Natural killer cell (primary cell): ENCODE measurements around the gene NAV2. TPM values are rescaled to one million over a fixed set of nuclear protein-coding genes. Genes with fewer than 3 reads are reported as not detected.
A peak's percentile ranks its signal among the peaks of the same experiment; 100 is the strongest.

ENCODE experiments used
- ATAC-seq, 3 donors: fragments of 150-1000 bp in 2 of 3; fragments of 200-7000 bp in 1 of 3; cut with Tn5 transposase; 1 replicate in 1 of 3; 2 replicates in 2 of 3; pipeline ENCODE4 v1.10.0; 2021; ENCODE audit warnings: mild to moderate bottlenecking in 2 of 3, moderate library complexity in 2 of 3
- DNase-seq, 2 donors: peaks; one replicate each; pipeline versions ENCODE4 v3.0.0 to v3.0.0-alpha.2; 2013 to 2021; ENCODE audit warnings: mixed read lengths in 1 of 2
- H3K27ac ChIP-seq: one replicate; pipeline ENCODE4 v1.5.1; 2013; ENCODE audit warnings: mild to moderate bottlenecking, low read length
- H3K27me3 ChIP-seq: one replicate; pipeline ENCODE4 v1.6.1; 2013; ENCODE audit warnings: low read length; ENCODE audit not compliant: control insufficient read depth, insufficient read depth
- H3K36me3 ChIP-seq: one replicate; pipeline ENCODE4 v1.6.1; 2013; ENCODE audit warnings: low read length; ENCODE audit not compliant: control insufficient read depth, insufficient read depth
- H3K4me1 ChIP-seq: one replicate; pipeline ENCODE4 v1.6.1; 2013; ENCODE audit warnings: low read length; ENCODE audit not compliant: control insufficient read depth, insufficient read depth
- H3K4me3 ChIP-seq: one replicate; pipeline ENCODE4 v1.5.1; 2013; ENCODE audit warnings: low read length
- H3K9me3 ChIP-seq: one replicate; pipeline ENCODE4 v1.6.1; 2013; ENCODE audit warnings: low read length; ENCODE audit not compliant: control insufficient read depth, insufficient read depth
- H3K27ac Mint-ChIP-seq, 2 donors: one replicate each; pipeline ENCODE4 v1.8.0; 2022; ENCODE audit warnings: mild to moderate bottlenecking in 2 of 2, mixed read lengths in 2 of 2, moderate library complexity in 1 of 2
- H3K27me3 Mint-ChIP-seq, 2 donors: one replicate each; pipeline ENCODE4 v1.8.0; 2022; ENCODE audit warnings: low read depth in 2 of 2, mixed read lengths in 2 of 2
- H3K36me3 Mint-ChIP-seq: one replicate; pipeline ENCODE4 v1.8.0; 2022; ENCODE audit warnings: mixed read lengths
- H3K4me1 Mint-ChIP-seq, 2 donors: one replicate each; pipeline ENCODE4 v1.8.0; 2022; ENCODE audit warnings: mixed read lengths in 2 of 2
- H3K4me3 Mint-ChIP-seq: one replicate; pipeline ENCODE4 v1.8.0; 2022; ENCODE audit warnings: mild to moderate bottlenecking, moderate library complexity, mixed read lengths
- H3K9me3 Mint-ChIP-seq, 2 donors: one replicate each; pipeline ENCODE4 v1.8.0; 2022; ENCODE audit warnings: mixed read lengths in 2 of 2
- WGBS: methylation state at CpG from one replicate; pipeline ENCODE4 v1.1.7; 2013; ENCODE audit warnings: missing lambda C conversion rate; ENCODE audit not compliant: insufficient coverage; 5-methylcytosine and 5-hydroxymethylcytosine counted together
- intact Hi-C: fragments of 100-400 bp; cut with micrococcal nuclease; formaldehyde crosslinking; loops from one replicate; pipeline ENCODE4 v1.14.2; 2022
- total RNA-seq, 4 donors: library from RNA; stranded (reverse); fragments of 120-200 nt in 1 of 4; gene quantifications; one replicate each; pipeline versions ENCODE4 v1.2.3 to v1.2.4, GENCODE V29; 2013 to 2022
- TF ChIP-seq, protein P1 (sequence below): fragments of 200-600 bp; IDR thresholded peaks from one replicate; pipeline ENCODE4 v1.8.0; 2022; ENCODE audit warnings: antibody characterized with exemption

NAV2 gene
- total RNA-seq, 3 donors from 2014 or later (not counting 1 experiment from before 2014, with no cell fraction given): 0.14 to 1.6 (median 0.43) TPM

DNA sequence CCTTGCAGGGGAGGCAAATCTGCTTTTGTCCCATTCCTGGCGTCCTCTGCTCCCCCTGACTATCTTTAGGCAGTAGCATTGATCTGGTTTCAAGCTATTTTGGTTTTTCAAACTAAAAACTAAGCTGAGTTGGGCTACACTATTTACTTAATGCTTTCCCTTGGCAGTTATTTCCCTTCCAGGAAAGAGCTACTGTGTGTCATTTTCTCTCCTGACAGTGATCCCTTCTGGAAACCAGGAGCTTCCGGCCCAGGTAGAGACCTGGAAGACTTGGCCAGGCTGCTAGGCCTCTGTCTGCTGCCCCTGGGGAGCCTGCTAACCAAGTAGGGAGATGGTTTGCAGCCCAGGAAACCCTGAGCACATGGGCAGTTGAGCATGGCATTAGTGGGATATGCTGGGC lies 35.0 kb downstream of the NAV2 start:
- Histone ChIP-seq H3K9me3 (no peaks in the 10 kb centered on the region), H3K27me3 (no peaks in the 10 kb centered on the region), H3K36me3 (no peaks in the 10 kb centered on the region), H3K4me3 (no peak overlapping the region), H3K27ac (no peak overlapping the region), H3K4me1 (no peaks in the 10 kb centered on the region)
- Mint-ChIP-seq H3K4me1 (no peaks in the 10 kb centered on the region), H3K4me3 (no peak overlapping the region), H3K36me3 (no peaks in the 10 kb centered on the region), H3K27me3 (peaks cover 0 to 8% of the 10 kb centered on the region in 2 donors), H3K27ac (no peak overlapping the region), H3K9me3 (no peaks in the 10 kb centered on the region)
- intact Hi-C loops: no loop called here
- TF ChIP-seq, protein P1, sequence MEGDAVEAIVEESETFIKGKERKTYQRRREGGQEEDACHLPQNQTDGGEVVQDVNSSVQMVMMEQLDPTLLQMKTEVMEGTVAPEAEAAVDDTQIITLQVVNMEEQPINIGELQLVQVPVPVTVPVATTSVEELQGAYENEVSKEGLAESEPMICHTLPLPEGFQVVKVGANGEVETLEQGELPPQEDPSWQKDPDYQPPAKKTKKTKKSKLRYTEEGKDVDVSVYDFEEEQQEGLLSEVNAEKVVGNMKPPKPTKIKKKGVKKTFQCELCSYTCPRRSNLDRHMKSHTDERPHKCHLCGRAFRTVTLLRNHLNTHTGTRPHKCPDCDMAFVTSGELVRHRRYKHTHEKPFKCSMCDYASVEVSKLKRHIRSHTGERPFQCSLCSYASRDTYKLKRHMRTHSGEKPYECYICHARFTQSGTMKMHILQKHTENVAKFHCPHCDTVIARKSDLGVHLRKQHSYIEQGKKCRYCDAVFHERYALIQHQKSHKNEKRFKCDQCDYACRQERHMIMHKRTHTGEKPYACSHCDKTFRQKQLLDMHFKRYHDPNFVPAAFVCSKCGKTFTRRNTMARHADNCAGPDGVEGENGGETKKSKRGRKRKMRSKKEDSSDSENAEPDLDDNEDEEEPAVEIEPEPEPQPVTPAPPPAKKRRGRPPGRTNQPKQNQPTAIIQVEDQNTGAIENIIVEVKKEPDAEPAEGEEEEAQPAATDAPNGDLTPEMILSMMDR: no peak
- ATAC-seq (no peak), DNase-seq (no peak)
- 83% methylated on average over 2 of the region's 2 CpGs for WGBS

DNA sequence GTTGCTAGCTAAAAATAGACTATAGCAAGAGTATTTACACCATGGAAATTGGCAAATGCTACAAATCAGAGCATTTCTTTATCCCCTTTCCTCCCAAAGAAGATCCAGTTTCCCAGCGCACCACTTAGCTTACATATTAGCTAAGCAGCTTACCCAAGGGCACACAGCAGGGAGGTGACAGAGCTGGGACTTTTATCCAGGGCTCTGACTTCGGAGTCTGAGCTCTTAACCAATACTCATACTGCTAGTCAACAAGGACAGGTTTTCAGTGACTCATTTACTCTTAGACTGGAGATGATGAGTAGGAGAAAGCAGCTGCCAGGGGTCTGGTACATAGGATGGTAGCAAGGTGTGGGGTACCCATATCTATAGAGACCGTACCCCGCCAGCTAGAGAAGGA lies 38.4 kb downstream of the NAV2 start:
- Mint-ChIP-seq H3K27me3 (peaks cover 0 to 10% of the 10 kb centered on the region in 2 donors), H3K4me3 (no peak overlapping the region), H3K9me3 (no peaks in the 10 kb centered on the region), H3K27ac (no peak overlapping the region), H3K4me1 (no peaks in the 10 kb centered on the region), H3K36me3 (no peaks in the 10 kb centered on the region)
- no peak overlapping the region for H3K4me3 ChIP-seq
- H3K27ac ChIP-seq: no peak overlapping the region
- 95% methylated on average over 4 of the region's 4 CpGs for WGBS
- intact Hi-C loops: no loop called here
- H3K27me3 ChIP-seq: no peaks in the 10 kb centered on the region
- no peaks in the 10 kb centered on the region for H3K4me1 ChIP-seq
- H3K36me3 ChIP-seq: no peaks in the 10 kb centered on the region
- ATAC-seq (peak in 1 of 3 donors; percentile 29), DNase-seq (no peak)
- H3K9me3 ChIP-seq: no peaks in the 10 kb centered on the region
- TF ChIP-seq, protein P1: no peak

DNA sequence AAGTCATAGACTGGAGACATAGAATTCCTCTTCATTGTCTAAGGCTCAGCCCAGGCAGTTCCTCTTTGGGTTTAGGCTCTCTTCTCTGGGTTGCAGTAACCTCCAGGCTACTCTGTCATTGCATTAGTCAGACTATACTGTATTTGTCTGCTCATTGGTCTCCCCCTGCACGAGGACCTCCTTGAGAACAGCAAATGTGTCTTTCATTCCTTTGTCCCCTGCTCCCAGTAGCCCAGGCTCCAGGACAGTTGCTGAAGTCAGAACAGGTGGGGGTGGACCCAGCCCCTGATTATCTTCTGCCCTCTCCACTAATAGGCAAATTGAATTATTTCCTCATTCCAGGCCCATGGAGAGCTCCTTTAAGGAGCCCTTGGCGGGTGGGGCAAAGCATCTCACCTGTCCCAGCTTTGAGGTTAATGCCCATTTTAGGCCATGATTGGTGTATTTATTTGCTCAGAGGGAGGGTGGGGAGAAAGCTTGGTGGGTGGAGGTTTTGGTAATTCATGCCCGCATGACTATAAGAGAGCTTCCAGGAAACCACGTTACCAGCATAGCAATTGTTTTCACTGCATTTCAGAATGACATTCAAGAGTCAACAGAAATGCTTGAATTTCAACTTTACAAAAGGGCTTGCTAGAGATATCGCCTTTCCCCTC lies 40.9 kb downstream of the NAV2 start:
- Mint-ChIP-seq H3K36me3 (no peaks in the 10 kb centered on the region), H3K27me3 (peaks cover 0 to 10% of the 10 kb centered on the region in 2 donors), H3K27ac (no peak overlapping the region), H3K4me1 (no peaks in the 10 kb centered on the region), H3K9me3 (no peaks in the 10 kb centered on the region), H3K4me3 (no peak overlapping the region)
- WGBS: 86% methylated on average over 5 of the region's 5 CpGs
- Histone ChIP-seq H3K36me3 (no peaks in the 10 kb centered on the region), H3K27ac (no peak overlapping the region), H3K4me3 (no peak overlapping the region), H3K27me3 (no peaks in the 10 kb centered on the region), H3K9me3 (no peaks in the 10 kb centered on the region), H3K4me1 (no peaks in the 10 kb centered on the region)
- DNase-seq (no peak), ATAC-seq (no peak)
- TF ChIP-seq, protein P1: no peak
- intact Hi-C loops: no loop called here
